ENCODE results near the gene SPANXN4. TPM values are rescaled to one million over a fixed set of nuclear protein-coding genes. Genes with fewer than 3 reads are reported as not detected.

The SPANXN4 gene, protein sequence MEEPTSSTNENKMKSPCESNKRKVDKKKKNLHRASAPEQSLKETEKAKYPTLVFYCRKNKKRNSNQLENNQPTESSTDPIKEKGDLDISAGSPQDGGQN
- total RNA-seq = not detected in 2 replicates

DNA sequence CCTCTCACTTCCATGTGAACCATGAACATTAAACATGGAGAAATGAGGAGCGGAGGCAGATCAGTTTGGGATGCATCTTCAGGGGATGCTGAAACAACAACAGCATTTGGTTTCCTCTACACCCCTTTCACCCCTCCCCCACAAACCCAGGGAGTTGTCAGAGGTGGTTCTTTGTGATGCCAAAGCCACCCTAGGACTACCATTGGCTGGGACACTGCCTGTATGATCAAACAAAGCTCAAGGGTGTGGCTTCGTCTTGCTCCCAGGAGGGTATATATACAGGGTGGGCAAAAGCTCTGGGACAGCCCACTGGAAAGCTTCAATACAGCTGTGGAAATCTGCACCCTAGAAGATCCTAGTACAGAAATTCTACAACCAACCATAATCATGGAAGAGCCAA is at the start of gene SPANXN4:
SPANXN4 (plus strand) TSS at position 301 of the 400 bp plus-strand sequence; CDS start at position 388, 87 bp downstream.

Measured in airway epithelial cell (primary cell).